H1 (cell line): Measurements from ENCODE around the gene FUT4. TPM values are rescaled to one million over a fixed set of nuclear protein-coding genes. Genes with fewer than 3 reads are reported as not detected.

Experiments
- CTCF ChIA-PET: fragments of 300-600 bp; sonication (Branson Sonifier 250); formaldehyde crosslinking; loops from one replicate; lab custom pipeline; 2021; ENCODE audit not compliant: partially characterized antibody; lab: Charles Lee
- POLR2A ChIA-PET: fragments of 300-600 bp; sonication (Branson Sonifier 250); formaldehyde crosslinking; loops from one replicate; lab custom pipeline; 2021; ENCODE audit warnings: inconsistent platforms; ENCODE audit not compliant: partially characterized antibody; lab: Charles Lee
- DNase-seq, 2 experiments: peaks; one replicate each; pipeline versions ENCODE4 v3.0.0 to v3.0.0-alpha.2; 2010 to 2022; ENCODE audit warnings: low spot score in 2 of 2, low read depth in 1 of 2, mixed read lengths in 1 of 2
- FAIRE-seq: peaks from 2 replicates; lab custom pipeline; 2011; peaks lifted over from hg19 to GRCh38; lab: Jason Lieb, UNC
- H2AFZ ChIP-seq: 2 replicates; pipeline ENCODE4 v1.8.1; 2012; ENCODE audit warnings: low read length, inconsistent platforms
- H2AK5ac ChIP-seq: 2 replicates; pipeline ENCODE4 v1.6.1; 2013; ENCODE audit warnings: low read depth, low read length
- H2BK120ac ChIP-seq: replicated peaks from 2 replicates; pipeline ENCODE3; 2013; ENCODE audit warnings: low read depth, low read length, inconsistent platforms
- H2BK12ac ChIP-seq: 2 replicates; pipeline ENCODE4 v1.6.1; 2013; ENCODE audit warnings: low read depth, low read length
- H2BK15ac ChIP-seq: 2 replicates; pipeline ENCODE4 v1.6.1; 2013; ENCODE audit warnings: low read length
- H2BK20ac ChIP-seq: 2 replicates; pipeline ENCODE4 v1.6.1; 2013; ENCODE audit warnings: low read length
- H2BK5ac ChIP-seq: 2 replicates; pipeline ENCODE4 v1.6.1; 2013; ENCODE audit warnings: low read depth, low read length
- H3K14ac ChIP-seq: 2 replicates; pipeline ENCODE4 v1.6.1; 2013; ENCODE audit warnings: inconsistent platforms; ENCODE audit not compliant: insufficient read length
- H3K18ac ChIP-seq: 2 replicates; pipeline ENCODE4 v1.6.1; 2013; ENCODE audit warnings: low read length; ENCODE audit errors: extremely low read depth
- H3K23ac ChIP-seq: 2 replicates; pipeline ENCODE4 v1.6.1; 2013; ENCODE audit warnings: inconsistent platforms; ENCODE audit not compliant: insufficient read length
- H3K23me2 ChIP-seq: 2 replicates; pipeline ENCODE4 v1.6.1; 2013; ENCODE audit warnings: low read depth, low read length
- H3K27ac ChIP-seq: 2 replicates; pipeline ENCODE4 v1.6.1; 2011; ENCODE audit warnings: low read depth, low read length, inconsistent platforms
- H3K27me3 ChIP-seq, 4 experiments: replicated peaks in 1 of 4; 1 replicate in 1 of 4; 2 replicates in 3 of 4; pipeline versions ENCODE4 v1.6.1 to v1.8.1; 2011 to 2013; ENCODE audit warnings: low read length in 3 of 4, mild to moderate bottlenecking in 3 of 4, inconsistent platforms in 2 of 4, mixed read lengths in 2 of 4, moderate library complexity in 1 of 4; ENCODE audit not compliant: control insufficient read depth in 3 of 4, insufficient read depth in 3 of 4; ENCODE audit errors: extremely low read depth in 1 of 4
- H3K36me3 ChIP-seq, 4 experiments: 2 replicates each; pipeline versions ENCODE4 v1.6.1 to v1.8.1; 2011 to 2013; ENCODE audit warnings: mild to moderate bottlenecking in 4 of 4, low read length in 3 of 4, moderate library complexity in 2 of 4, control low read depth in 1 of 4, inconsistent platforms in 1 of 4; ENCODE audit not compliant: insufficient read depth in 4 of 4, control insufficient read depth in 2 of 4
- H3K4ac ChIP-seq: replicated peaks from 2 replicates; pipeline ENCODE3; 2013; ENCODE audit warnings: low read length, low read depth, mixed read lengths, inconsistent platforms; ENCODE audit not compliant: insufficient read length
- H3K4me1 ChIP-seq, 4 experiments: replicated peaks in 1 of 4; 1 replicate in 1 of 4; 2 replicates in 3 of 4; pipeline versions ENCODE4 v1.6.1 to v1.8.1; 2011 to 2013; ENCODE audit warnings: low read length in 3 of 4, inconsistent platforms in 2 of 4, mixed read lengths in 1 of 4; ENCODE audit not compliant: insufficient read depth in 4 of 4, control insufficient read depth in 3 of 4
- H3K4me2 ChIP-seq, 2 experiments: 2 replicates each; pipeline versions ENCODE4 v1.6.1 to v1.8.1; 2011 to 2013; ENCODE audit warnings: low read depth in 2 of 2, low read length in 2 of 2, control low read depth in 1 of 2, inconsistent platforms in 1 of 2, mild to moderate bottlenecking in 1 of 2; ENCODE audit not compliant: insufficient read depth in 1 of 2
- H3K4me3 ChIP-seq, 4 experiments: fragments of 200-600, 300-600 bp in 1 of 4; sonication (generic), shearing (Covaris generic), sonication (Bioruptor Twin) in 1 of 4; 2 replicates each; pipeline versions ENCODE4 v1.5.1 to v1.8.1; 2011 to 2016; ENCODE audit warnings: low read length in 4 of 4, low read depth in 3 of 4, control low read depth in 2 of 4, inconsistent platforms in 2 of 4, mild to moderate bottlenecking in 2 of 4, mixed read lengths in 1 of 4, moderate library complexity in 1 of 4; ENCODE audit not compliant: insufficient read depth in 2 of 4; ENCODE audit errors: extremely low read depth in 1 of 4
- H3K56ac ChIP-seq: replicated peaks from 2 replicates; pipeline ENCODE3; 2013; ENCODE audit warnings: low read depth, mild to moderate bottlenecking, mixed read lengths, low read length, inconsistent platforms; ENCODE audit not compliant: insufficient read length
- H3K79me1 ChIP-seq: 2 replicates; pipeline ENCODE4 v1.6.1; 2013; ENCODE audit warnings: low read depth, low read length, control low read depth
- H3K79me2 ChIP-seq, 2 experiments: 2 replicates each; pipeline versions ENCODE4 v1.6.1 to v1.8.1; 2012 to 2013; ENCODE audit warnings: low read length in 2 of 2, mild to moderate bottlenecking in 2 of 2, inconsistent platforms in 1 of 2; ENCODE audit not compliant: insufficient read depth in 2 of 2, control insufficient read depth in 1 of 2
- H3K9ac ChIP-seq, 4 experiments: replicated peaks in 1 of 4; 1 replicate in 1 of 4; 2 replicates in 3 of 4; pipeline versions ENCODE4 v1.6.1 to v1.8.1; 2011 to 2013; ENCODE audit warnings: low read depth in 3 of 4, low read length in 3 of 4, control low read depth in 2 of 4, mild to moderate bottlenecking in 2 of 4, moderate library complexity in 2 of 4, inconsistent platforms in 1 of 4; ENCODE audit errors: extremely low read depth in 1 of 4
- H3K9me3 ChIP-seq, 2 experiments: 2 replicates each; pipeline versions ENCODE4 v1.6.1 to v1.8.1; 2012 to 2013; ENCODE audit warnings: mild to moderate bottlenecking in 2 of 2, moderate library complexity in 2 of 2, control low read depth in 1 of 2, inconsistent platforms in 1 of 2, low read depth in 1 of 2, low read length in 1 of 2, mixed read lengths in 1 of 2; ENCODE audit not compliant: insufficient read depth in 2 of 2
- H4K20me1 ChIP-seq, 2 experiments: replicated peaks in 1 of 2; 2 replicates each; pipeline versions ENCODE3 to v1.8.1; 2011 to 2013; ENCODE audit warnings: inconsistent platforms in 2 of 2, low read length in 2 of 2, mild to moderate bottlenecking in 1 of 2; ENCODE audit not compliant: insufficient read depth in 2 of 2, control insufficient read depth in 1 of 2
- H4K5ac ChIP-seq: 2 replicates; pipeline ENCODE4 v1.6.1; 2013; ENCODE audit warnings: low read length, low read depth, mixed read lengths, inconsistent platforms; ENCODE audit not compliant: insufficient read length
- H4K8ac ChIP-seq: 2 replicates; pipeline ENCODE4 v1.8.0; 2013; ENCODE audit warnings: mild to moderate bottlenecking, moderate library complexity, low read length, inconsistent platforms; ENCODE audit not compliant: insufficient read depth; ENCODE audit errors: extremely low read depth
- H4K91ac ChIP-seq: replicated peaks from 2 replicates; pipeline ENCODE3; 2013; ENCODE audit warnings: low read length, mixed read lengths, inconsistent platforms; ENCODE audit not compliant: insufficient read length
- RAD21 ChIP-seq, 2 experiments: IDR thresholded peaks in 1 of 2; conservative IDR thresholded peaks in 1 of 2; 2 replicates each; pipeline ENCODE4 v1.6.1; 2011; ENCODE audit warnings: low read depth in 2 of 2, low read length in 2 of 2, improper control_type of control experiment in 1 of 2, inconsistent platforms in 1 of 2, mild to moderate bottlenecking in 1 of 2, moderate library complexity in 1 of 2
- RNF2 ChIP-seq: fragments of 200-900, 300-1000 bp; sonication (generic); IDR thresholded peaks from 2 replicates; pipeline ENCODE4 v1.7.1; 2016; ENCODE audit warnings: borderline replicate concordance, low read depth, mild to moderate bottlenecking, antibody characterized with exemption, low read length; ENCODE audit not compliant: poor library complexity, severe bottlenecking; ENCODE audit errors: missing control alignments
- WGBS, 2 experiments: shearing (Covaris generic) in 1 of 2; methylation state at CpG; one replicate each; pipeline versions ENCODE4 v1.1.6 to v1.1.7; 2013 to 2015; ENCODE audit warnings: low lambda C conversion rate in 2 of 2, mixed read lengths in 2 of 2, inconsistent platforms in 1 of 2, low coverage in 1 of 2, missing lambda C conversion rate in 1 of 2; ENCODE audit not compliant: insufficient replicate concordance in 2 of 2, insufficient coverage in 1 of 2, insufficient read length in 1 of 2; ENCODE audit errors: extremely low coverage in 1 of 2, missing lambda C conversion rate in 1 of 2; 5-methylcytosine and 5-hydroxymethylcytosine counted together
- polyA plus RNA-seq, 7 experiments: library from polyadenylated mRNA; depleted of rRNA in 3 of 7; stranded (reverse) in 5 of 7; unstranded in 2 of 7; fragments of >200 nt in 5 of 7; fragments of 200-250 nt in 2 of 7; gene quantifications; 1 replicate in 5 of 7; 2 replicates in 1 of 7; 4 replicates in 1 of 7; pipeline versions ENCODE4 v1.2.1 to v1.2.3, GENCODE V29; 2011 to 2013; ENCODE audit warnings: missing spikeins in 2 of 7, mixed read lengths in 2 of 7
- total RNA-seq: library from RNA; stranded (reverse); fragmentation: NEBNext Ultra II Directional; extraction: Animal tissue kit (Norgen Biotek cat#: 25700); gene quantifications from 2 replicates; pipeline ENCODE4 v1.2.1, GENCODE V29; 2021

FUT4 gene
- total and polyA plus RNA-seq, 2 of the 8 experiments (the other 6 are each of a cell fraction or from before 2014, with no cell fraction given) = 2.6 to 8.0 TPM

DNA sequence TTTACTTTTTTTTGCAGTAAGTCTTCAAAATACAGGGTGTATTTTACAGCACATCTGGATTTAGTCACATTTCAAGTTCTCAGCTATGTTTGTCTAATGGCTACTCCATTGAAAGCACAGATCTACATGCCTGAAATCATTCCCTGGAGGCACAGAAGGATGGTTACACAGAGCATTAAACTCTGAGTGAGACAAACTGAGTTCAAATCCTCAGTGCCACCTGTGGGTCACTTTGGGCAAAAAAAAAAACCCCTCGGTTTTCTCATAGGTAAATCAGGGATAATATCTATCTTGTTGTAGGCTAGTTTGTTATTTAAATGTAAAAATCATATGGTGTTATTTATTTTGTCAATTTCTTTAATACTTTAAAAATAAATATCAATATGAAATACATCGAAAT, 42.2 kb upstream of the FUT4 start:
- Histone ChIP-seq H3K27ac (no peak overlapping the region), H3K4me1 (no peaks in the 10 kb centered on the region), H3K23me2 (no peaks in the 10 kb centered on the region), H3K4me2 (no peak overlapping the region), H3K9me3 (no peaks in the 10 kb centered on the region), H3K18ac (no peak overlapping the region), H4K5ac (no peak overlapping the region), H2BK120ac (no peak overlapping the region), H3K79me2 (no peaks in the 10 kb centered on the region), H3K23ac (no peak overlapping the region), H3K4me3 (no peak overlapping the region), H3K79me1 (no peaks in the 10 kb centered on the region), H2BK15ac (no peak overlapping the region), H3K4ac (no peak overlapping the region), H2BK5ac (no peak overlapping the region), H4K20me1 (no peaks in the 10 kb centered on the region), H4K91ac (no peak overlapping the region), H3K27me3 (no peaks in the 10 kb centered on the region), H3K36me3 (peaks cover 2 to 31% (median 5%) of the 10 kb centered on the region in 4 experiments; a peak in 6 of 8 replicates), H3K9ac (no peak overlapping the region), H2BK12ac (no peak overlapping the region), H3K14ac (no peak overlapping the region), H2BK20ac (no peak overlapping the region), H2AK5ac (no peak overlapping the region), H4K8ac (no peak overlapping the region), H2AFZ (no peak overlapping the region), H3K56ac (no peak overlapping the region)
- CTCF ChIA-PET = interaction anchor here (1.0 to 4.4 kb wide), 9 partner anchors 10 to 606 kb away, joined by 3 to 54 read pairs (median 3); no protein-coding TSS in a partner anchor
- DNase-seq = no peak
- no peak for FAIRE-seq
- TF ChIP-seq RNF2 (no peak), RAD21 (IDR thresholded peaks at IDR 0.05 in 1 of 2, conservative IDR thresholded peaks at IDR 0.05 in 1 of 2; ENCODE audit: low read depth in 2 of 2, low read length in 2 of 2) (peak; percentile 7 to 35; a peak in 2 of 4 replicates)
- POLR2A ChIA-PET = no interaction called here
- WGBS, 2 experiments = 78% methylated on average over 2 of the region's 2 CpGs; no CpG with 5 or more reads in 1 of the 2 experiments
